GM19324 (cell line): ENCODE results near the gene KIAA1614.
"Not testable (repeated sequence)": the region's sequence is repeated elsewhere in the genome, so short reads cannot be mapped to it uniquely, and the experiment has no call there.

Experiments used
- ATAC-seq: cut with Tn5 transposase; IDR thresholded peaks from one replicate; pipeline ENCODE4 v1.9.1; 2021; ENCODE audit warnings: mild to moderate bottlenecking, moderate library complexity; ENCODE audit not compliant: unreplicated experiment, low FRiP score

KIAA1614 gene

DNA sequence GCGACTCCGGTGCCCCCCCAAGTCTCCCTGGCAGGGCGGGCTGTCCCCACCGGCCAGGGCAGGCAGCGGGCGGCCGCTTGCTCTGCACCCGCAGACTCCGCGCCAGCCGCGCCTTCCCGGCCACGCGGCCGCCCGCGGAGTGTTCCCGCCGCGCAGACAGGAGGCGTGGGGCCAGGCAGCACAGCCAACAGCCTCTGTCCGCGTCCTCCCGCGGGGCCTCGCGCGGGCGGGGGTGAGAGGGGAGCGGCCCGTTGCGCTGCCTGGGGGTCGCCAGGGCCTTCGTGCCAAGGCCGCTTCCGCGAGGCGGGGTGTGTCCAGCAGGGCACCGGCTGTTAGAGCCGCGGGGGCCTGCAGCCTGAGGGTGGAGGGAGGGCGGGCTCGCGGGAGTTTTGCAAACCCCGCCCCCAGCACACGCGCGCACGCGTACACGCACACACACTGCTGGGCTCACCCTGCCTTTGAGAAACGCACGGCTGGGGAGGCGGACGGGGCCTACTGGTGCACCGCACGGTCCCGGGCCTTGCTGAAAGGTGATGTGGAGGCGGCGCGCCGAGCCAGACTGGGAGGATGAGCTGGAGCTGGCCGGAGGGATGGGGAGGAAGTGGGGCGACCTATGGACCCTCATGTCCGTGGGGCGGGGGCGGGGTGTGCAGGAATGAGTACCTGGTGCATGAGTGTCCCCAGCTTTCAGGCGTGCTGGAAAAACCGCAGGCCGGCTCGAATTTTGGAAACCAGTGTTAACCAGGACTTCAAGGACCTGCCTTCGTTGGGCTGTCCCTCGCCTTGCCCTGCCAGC is 41.5 kb downstream of the KIAA1614 start:
- ATAC-seq, result peak; percentile 47

DNA sequence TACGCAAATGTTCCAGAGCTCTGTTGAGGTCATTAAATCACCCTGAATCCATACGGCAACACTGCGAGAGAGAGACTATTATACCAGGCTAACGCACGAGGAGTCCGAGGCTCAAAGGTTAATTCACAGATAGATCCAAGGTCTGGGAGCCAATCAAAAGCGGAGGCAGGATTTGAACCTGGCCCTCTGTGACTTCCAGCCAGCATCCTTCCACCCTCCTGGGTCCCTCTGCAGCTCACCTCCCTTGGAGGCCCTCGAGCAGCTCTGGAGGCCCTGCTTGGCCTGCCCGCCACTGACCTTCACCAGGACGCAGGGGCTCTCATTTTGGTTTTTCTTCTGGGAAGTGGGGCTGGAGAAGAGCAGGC is 42.1 kb downstream of the KIAA1614 start:
- ATAC-seq, result no peak

DNA sequence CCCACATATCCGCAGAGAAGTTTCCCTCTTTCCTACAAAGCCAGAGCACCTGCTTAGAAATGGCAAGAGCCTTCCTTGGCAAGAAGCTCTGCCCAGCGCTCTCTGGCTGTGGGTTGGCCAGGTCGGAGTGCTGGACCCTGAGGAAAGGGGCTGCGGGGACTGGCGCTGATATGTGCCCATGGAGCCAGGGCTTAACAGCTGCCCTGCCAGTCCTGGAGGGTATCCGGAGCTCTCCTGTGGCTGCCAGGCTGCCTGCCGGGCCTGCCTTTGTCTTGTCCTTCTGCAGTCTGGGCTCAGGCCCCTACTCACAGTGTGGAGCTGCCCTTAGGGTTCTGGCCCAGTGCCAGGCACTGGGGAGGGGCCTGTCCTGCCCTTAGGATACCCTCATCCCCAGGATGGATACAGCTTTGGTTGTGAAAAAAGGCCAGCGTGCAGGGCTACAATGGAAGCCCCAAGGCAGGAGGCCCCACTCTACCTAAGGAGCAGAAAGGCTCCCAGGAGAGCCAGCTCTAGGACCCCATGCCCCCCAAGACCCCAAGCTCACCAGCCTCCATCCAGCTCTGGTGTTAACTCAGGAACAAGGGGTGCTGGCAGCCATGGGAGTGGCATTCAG is 43.4 kb downstream of the KIAA1614 start:
- no peak for ATAC-seq

DNA sequence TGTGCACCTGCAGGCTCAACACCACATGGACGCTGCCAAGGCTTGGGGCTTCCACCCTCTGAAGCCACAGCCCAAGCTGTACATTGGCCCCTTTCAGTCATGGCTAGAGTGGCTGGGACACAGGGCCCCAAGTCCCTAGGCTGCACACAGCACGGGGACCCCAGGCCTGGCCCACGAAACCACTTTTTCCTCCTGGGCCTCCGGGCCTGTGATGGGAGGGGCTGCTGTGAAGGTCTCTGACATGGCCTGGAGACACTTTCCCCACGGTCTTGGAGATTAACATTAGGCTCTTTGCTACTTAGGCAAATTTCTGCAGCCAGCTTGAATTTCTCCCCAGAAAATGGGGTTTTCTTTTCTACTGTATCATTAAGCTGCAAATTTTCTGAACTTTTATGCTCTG is 46.9 kb downstream of the KIAA1614 start:
- ATAC-seq, result not testable (repeated sequence)

DNA sequence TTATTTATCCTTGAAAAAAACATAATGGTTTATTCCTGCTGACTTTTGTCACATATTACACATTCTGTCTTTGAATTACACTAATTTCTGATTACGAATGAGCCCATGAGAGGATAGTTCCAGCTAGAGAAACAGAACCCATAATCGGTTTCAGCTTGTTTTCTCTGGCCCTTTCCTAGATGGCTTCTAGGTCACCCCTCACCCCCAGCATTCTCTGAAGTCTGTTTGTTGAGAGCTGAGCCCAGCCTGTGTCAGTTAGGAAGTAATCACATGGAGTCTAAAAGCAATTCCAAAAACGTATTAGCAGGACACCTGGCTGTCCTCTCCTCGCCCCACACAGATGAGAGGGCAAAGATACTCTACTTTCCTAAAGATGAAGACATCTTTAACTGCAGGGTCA is 48.9 kb downstream of the KIAA1614 start:
- no peak for ATAC-seq

DNA sequence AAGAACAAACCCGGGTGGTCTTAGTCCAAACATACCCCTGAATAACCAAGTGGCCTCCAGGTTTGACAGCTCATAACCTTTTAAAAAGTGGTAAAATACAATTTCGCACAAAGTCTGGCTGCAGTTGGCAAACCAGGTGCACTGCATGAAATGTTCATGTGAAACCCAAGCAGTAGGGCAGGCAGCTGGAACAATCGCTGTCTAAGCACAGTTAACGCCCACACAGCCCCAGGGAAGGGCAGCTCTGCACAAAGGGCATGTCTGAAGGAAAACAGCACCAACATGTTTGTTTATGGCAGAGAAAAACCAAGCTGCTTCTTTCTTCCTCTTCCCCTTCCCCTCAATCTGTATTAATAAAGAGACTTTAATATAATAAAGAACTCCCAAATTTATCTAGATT is 49.5 kb downstream of the KIAA1614 start:
- no peak for ATAC-seq

DNA sequence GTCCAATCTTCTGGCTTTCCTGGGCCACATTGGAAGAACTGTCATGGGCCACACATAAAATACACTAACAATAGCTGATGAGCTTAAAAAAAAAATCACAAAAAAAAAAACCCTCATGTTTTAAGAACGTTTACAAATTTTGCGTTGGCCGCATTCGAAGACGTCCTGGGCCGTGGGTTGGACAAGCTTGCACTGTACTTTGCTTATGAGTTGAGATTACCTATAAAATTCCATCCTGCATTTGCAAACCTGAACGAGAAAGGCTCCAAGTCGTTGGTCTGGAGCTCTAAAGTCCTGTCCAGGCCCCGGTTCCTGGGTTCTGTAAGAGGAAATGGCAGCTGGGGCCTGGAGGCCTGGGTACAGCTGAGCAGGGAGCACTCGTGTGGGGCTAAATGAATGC is 51.4 kb downstream of the KIAA1614 start:
- ATAC-seq, result no peak

DNA sequence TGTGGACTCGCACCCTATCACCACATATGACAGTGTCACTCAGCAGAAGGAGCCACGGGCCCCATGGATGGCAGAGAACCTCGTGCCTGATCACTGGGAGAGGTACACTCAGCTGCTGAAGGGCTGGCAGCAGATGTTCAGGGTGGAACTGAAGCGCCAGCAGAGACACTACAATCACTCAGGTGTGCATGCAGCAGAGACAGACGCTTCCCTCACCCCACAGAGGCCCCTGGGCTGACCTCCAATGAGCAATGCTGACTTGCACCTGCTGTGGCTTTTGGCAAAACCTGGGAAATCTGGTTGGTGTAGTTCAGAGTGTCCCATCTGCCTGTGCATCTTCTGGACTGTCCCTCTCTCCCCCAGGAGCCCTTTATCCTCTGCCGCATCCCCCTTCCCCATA is 51.9 kb downstream of the KIAA1614 start:
- no peak for ATAC-seq

DNA sequence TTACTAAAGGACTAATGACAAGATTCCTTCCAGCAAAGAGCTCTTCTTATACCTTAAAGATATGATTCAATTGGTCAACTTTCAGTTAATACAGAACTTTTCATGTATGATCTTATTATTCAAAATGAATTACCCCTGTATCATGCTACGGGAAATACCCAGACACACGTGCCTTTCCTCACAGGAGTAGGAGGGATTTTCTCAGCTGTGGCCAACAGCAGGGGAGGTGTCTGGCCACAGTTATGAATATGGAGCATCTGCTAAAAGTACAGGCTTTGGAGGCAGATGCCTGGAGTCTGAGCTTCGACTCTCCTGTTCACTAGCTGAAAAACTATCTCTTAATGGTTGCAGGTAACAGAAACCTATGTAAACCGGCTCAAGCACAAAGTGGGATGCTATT is 53.6 kb downstream of the KIAA1614 start:
- no peak for ATAC-seq

DNA sequence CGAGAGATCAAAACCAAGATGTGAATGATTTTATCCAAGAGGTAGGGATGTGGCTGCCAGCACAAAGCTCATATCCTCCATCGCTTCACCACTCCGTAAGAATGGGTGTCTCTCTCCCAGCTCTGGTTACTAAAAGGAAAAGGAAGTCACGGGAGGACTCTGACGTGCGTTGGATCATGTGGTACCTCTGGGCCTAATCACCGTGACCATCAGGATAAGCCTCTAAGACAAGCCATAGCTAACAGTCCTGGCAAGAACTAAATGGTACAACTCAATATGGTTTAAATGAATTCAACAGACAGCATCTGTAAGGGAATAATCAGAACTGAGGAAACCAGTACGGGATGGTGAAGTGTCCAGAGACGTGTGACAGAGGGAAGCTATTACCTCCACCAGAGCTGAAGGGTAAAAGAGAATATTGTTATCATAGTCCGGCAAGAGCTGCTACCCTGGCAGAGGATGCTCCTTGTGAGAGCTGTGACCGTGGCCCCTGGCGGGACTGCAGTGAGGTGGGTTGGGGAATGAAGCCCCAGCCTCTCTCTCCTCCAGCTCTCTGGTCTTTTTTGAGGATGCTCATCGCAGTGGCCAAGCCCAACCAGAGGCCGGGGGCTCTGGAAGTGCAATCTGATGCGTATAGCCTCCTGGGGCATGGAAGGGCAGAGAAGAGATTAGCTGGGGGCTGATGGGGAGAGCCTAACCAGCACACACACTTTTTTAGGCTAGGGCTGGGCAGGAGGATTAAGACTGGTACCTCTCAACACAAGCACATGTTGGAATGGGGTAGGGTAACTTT is 54.2 kb downstream of the KIAA1614 start:
- ATAC-seq, result no peak

DNA sequence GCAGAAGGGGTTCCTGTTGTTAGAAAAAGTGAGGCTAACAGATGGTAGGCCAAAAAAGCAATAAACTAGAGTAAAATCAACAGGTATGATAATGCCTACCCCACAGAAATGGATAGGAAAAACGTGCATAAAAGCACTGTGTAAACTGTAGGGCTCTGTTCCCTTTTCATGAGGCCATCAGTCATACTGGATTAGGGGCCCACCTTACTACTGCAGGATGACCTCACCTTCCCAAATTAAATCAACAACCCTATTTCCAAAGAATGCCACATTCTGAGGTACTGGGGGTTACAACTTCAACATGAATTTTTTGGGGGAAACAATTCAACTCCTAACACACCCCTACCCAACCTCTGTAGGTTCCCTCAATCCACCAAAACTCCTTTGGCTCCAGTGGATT is 54.9 kb downstream of the KIAA1614 start:
- no peak for ATAC-seq

DNA sequence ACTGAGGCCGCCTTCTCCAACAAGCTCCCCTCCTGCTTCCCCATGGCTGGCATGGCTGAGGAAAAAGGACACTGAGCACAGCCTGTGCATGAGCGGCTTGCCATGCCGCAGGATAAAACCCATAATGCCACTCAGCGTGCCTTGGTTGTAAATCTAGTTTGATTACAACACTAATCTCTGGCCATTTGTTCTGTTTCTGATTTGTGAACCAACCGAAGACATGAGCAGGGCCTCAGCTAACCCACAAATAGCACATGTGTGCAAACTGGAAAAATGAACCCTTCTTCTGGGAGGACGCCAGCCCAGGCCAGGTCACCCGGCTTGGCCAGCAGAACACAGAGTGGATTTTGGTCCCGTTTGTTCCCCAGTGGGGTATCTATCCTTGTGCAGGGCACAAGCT is 56.1 kb downstream of the KIAA1614 start:
- not testable (repeated sequence) for ATAC-seq

DNA sequence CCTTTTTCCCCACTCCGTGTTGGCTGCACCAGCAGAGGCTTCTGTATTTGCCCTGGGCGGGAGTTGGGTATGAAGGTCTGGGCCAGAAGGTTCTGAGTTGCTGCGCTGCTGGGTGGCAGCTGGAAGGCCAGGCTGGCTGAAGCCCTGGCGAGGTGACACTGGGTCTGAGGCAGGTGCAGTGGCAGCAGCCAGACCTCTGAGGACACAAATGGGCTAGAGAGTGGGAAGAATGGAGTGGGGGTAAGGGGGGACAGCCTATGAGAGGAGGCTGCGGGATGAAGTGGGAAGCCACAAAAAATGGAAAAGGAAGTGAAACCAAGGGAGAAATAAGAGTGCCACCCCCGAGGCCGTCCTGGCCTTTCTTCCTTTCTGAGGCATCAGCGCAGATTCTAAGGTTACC is 56.7 kb downstream of the KIAA1614 start:
- ATAC-seq, result no peak

DNA sequence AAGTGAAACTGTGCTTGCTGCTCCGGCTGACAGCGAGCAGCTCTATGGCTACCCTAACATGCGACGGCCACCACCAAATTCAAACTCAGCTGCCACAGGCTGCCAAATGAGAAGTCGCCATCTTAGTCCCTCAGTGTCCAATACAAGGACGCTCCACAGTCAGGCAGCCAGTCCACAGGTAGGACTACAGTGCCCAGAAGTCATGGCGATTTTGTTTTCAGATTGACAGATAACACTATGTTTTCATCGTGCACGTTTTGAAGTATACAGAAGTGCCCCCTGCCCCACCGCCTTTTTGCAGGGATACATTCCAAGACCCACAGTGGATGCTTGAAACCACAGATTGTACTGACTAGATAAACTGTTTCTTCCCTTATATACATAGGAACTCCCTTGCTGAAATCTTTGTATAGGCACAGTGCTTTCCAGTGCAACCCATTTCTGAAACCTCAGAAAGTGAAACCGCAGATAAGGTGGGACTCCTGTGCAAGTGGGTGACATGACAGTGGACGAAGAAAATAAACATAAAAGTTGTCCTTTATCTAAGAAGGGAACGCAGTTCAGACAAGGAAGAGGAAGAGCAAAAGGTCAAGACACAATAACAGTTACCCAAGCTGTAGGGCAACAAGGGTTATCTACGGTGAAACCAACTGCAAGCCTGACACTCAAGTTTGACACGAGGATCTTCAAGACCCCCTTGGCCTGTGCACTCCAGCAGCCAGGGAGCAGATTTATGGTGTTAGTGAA is 57.8 kb downstream of the KIAA1614 start:
- no peak for ATAC-seq

DNA sequence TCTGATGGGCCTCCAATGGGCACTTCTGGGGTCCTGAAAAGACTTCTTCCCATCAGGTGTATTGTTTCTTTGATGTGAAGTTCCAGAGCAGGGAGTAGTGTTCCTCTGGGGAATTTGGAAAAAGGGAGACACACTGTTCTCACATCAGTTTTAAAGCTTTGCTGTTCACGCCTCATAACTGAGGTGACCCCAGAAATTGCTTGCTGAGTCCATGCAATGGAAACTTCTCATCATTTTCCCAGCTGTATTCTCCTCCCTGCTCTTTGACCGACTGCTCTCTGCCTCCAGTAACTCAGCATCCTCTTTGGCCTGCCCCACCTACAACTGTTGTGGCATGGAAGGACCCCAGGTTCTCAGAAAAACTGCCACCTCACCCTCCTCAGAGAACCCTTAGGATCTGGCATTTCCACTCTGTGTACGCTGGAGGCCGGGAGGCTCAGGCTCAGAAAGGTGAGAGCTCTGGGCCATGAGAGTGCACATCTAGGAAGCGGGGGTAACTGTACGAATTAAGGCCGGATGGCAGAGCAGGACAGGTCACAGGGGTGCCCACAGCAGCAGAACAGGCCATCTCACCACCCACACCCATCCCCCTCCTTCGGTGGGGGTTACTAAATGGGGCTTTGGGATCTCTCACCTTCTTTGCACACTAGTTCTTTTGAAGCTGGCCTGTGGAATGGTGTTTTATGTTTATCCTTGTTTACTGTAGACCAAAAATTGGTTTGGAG is 58.7 kb downstream of the KIAA1614 start:
- ATAC-seq, result no peak

DNA sequence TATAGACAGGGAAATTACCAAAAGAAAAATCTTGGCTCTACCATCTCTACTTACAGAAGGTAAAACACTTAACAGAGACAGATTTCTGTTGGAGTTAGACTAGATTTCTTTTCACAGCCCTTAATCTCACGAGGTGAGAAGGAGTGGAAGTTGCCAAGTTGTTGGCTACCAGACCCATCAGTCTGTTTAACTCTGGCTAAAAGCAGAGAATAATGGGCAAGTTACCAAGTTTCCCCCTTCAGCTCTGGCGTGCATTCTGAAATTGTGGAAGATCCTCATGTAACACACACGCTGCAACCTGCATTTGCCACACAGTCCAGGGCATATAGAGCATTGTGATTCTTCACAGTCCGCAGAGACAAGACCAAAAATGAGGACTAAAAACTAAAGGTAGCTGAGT is 60.7 kb downstream of the KIAA1614 start:
- no peak for ATAC-seq

DNA sequence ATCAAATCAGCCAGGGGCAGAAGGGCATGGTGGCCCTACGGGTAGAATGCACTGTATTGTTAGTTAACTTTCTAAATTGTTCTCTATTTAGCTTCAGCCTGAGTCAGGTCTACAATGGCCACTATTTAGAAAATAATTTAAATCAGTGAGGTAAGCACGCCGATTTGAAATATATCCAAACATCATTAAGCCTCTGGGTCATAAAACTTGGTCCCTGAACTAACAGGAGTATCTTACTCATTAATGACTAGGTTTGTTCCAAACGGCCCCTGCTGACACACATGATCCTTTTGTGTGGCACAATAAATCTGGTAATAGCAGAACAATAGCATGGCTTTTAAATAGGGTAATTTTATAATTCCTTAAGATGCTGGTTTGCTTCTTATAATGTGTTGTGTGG is 61.5 kb downstream of the KIAA1614 start:
- no peak for ATAC-seq

DNA sequence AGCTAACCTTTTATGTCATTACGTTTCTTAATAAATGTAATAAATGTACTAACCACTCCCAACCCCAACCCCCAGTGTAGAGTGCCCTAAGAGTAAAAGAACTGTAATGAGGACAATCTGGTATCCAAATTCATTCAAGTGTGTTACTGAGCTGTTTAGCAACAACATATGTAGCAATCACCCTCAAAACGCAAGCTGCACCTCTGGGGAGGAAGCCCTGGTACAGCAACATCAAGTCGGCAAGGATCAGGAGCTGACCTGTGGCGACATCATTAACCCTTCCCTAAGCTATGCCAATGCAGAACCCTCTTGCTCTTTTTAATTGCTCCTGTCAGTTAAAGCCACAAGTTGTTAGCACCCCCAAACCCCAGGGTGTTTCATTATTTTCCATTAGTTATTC is 62.9 kb downstream of the KIAA1614 start:
- ATAC-seq, result no peak

DNA sequence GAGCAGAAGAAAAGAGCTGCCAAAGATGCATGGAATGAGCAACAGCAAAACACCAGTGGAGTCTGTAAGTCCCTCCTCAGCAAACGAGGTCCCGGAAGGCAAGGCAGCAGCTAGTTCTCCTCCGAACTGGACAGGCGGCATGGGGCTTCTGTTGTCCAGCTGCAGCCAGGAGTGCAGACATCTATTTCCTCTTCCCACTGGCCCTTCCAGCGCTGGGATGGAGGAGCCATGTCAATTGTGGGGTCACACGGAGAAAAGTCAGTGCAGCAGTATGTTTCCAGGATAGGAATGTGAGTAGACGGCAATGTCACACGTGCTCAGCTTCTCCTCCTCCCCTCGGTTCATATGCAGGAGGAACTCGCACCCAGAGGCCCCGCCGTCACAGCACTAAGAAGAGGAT is 63.5 kb downstream of the KIAA1614 start:
- no peak for ATAC-seq

DNA sequence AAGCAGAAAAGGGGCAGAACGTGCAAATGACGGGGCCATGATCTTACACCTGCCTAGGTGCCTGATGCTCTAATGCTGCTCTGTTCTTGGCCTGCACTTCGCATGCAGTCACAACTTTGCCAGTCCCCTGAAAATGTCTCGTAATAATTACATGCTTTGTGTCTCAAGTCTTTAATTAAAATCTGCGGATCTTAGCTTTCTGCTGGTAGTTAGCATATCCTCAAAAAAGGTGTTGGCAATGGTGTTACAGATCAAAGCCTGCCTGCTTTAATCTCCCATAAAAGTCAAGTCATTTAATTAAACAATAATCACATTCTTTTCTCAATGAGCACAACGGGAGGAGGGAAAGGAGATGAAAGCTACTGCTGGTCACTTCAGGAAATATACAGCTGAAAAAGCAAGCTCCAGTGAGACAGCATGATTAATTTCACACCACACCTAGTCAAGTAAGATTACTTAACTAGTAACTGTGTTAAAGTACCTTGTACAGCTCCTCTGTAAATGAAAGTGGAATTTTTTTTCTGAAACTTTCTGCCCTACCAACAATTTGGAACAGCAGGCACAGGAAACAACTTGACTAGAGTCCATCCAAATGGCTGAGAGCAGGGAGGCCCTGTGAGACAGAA is 64.1 kb downstream of the KIAA1614 start:
- ATAC-seq, result no peak
